ENCODE measurements around the gene SLC39A11.

DNA sequence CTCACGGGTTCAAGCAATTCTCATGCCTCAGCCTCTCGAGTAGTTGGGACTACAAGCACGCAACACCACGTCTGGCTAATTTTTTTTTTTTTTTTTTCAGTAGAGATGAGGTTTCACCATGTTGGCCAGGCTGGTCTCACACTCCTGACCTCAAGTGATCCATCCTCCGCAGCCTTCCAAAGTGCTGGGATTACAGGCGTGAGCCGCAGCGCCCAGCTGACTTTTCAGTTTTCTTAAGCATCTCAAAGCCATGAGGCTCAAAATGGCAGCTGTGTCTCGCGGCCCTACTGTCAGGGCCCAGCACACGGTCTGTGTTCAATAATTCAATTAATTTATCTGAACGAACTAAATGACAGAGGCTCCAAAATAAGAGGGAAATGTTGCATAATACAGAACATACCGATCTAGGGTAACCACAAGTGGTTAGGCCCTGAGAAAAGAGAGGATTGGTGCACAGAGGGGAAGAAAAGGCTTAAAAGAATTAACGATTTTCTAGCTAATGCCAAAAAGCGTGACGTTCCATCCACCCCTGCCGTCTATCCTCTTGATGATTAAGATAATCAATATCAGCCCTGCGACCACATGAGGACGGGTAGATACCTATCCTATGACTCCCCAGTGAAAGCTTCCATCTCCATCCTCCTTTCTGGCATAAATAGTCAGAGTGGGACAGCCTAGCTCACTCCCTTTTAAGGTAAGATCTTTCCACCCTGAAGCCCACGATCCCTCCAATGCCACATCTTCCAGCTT lies 136.9 kb downstream of the SLC39A11 start:
- TF ChIP-seq EZH2 (IDR thresholded peaks at IDR 0.05; ENCODE audit: insufficient read depth, poor library complexity, severe bottlenecking) (no peak), EZH2phosphoT487 (IDR thresholded peaks at IDR 0.05; ENCODE audit: insufficient read depth, low read depth) (no peak)

Data from GM23248 (cell line).